A673 (cell line): ENCODE measurements around the gene ENOX1. TPM values are rescaled to one million over a fixed set of nuclear protein-coding genes. Genes with fewer than 3 reads are reported as not detected.

Source experiments
- BruUV-seq: library from RNA; stranded (reverse); fragments of 400-500 nt; replicated peaks from 2 replicates; lab custom pipeline; 2021; lab: Mats Ljungman, UMichigan
- CTCF ChIA-PET: fragments of 300-600 bp; sonication (Branson Sonifier 250); formaldehyde crosslinking; loops from one replicate; lab custom pipeline; 2022; ENCODE audit warnings: antibody characterized with exemption; lab: Charles Lee
- POLR2A ChIA-PET: fragments of 300-600 bp; sonication (Branson Sonifier 250); formaldehyde crosslinking; loops from one replicate; lab custom pipeline; 2022; ENCODE audit warnings: antibody characterized with exemption; ENCODE audit not compliant: low non-redundant PET; lab: Charles Lee
- DNase-seq: peaks from one replicate; pipeline ENCODE4 v3.0.0-alpha.2; 2015; ENCODE audit warnings: low spot score
- H3K27ac ChIP-seq: fragments of 200-600 bp; sonication (generic); 2 replicates; pipeline ENCODE4 v1.5.1; 2016; ENCODE audit warnings: mixed run types, low read depth, mild to moderate bottlenecking, mixed read lengths, antibody characterized with exemption, low read length; ENCODE audit not compliant: poor library complexity, severe bottlenecking
- H3K27me3 ChIP-seq: fragments of 200-600 bp; sonication (generic); replicated peaks from 2 replicates; pipeline ENCODE4 v1.6.1; 2017; ENCODE audit warnings: mixed run types, low read depth, mild to moderate bottlenecking, mixed read lengths, antibody characterized with exemption, low read length; ENCODE audit not compliant: insufficient read depth, poor library complexity
- H3K36me3 ChIP-seq: fragments of 200-600 bp; sonication (generic); 2 replicates; pipeline ENCODE4 v1.6.1; 2016; ENCODE audit warnings: mixed run types, mild to moderate bottlenecking, mixed read lengths, antibody characterized with exemption, low read length; ENCODE audit not compliant: insufficient read depth, poor library complexity, severe bottlenecking
- H3K4me1 ChIP-seq: fragments of 200-600 bp; sonication (generic); 2 replicates; pipeline ENCODE4 v1.6.1; 2017; ENCODE audit warnings: mixed run types, mild to moderate bottlenecking, mixed read lengths, antibody characterized with exemption, low read length; ENCODE audit not compliant: insufficient read depth, poor library complexity, severe bottlenecking
- H3K4me3 ChIP-seq: fragments of 200-600 bp; sonication (generic); 2 replicates; pipeline ENCODE4 v1.5.1; 2016; ENCODE audit warnings: low read depth, mixed run types, mild to moderate bottlenecking, mixed read lengths, low read length; ENCODE audit not compliant: poor library complexity, severe bottlenecking
- H3K9me3 ChIP-seq: fragments of 200-600 bp; sonication (generic); 2 replicates; pipeline ENCODE4 v1.6.1; 2016; ENCODE audit warnings: mixed run types, low read depth, mild to moderate bottlenecking, mixed read lengths, antibody characterized with exemption, low read length; ENCODE audit not compliant: poor library complexity, severe bottlenecking
- EZH2 ChIP-seq: fragments of 200-600 bp; sonication (generic); IDR thresholded peaks from 2 replicates; pipeline ENCODE4 v1.6.1; 2017; ENCODE audit warnings: borderline replicate concordance, low read depth, mild to moderate bottlenecking, mixed read lengths, antibody characterized with exemption, low read length; ENCODE audit not compliant: poor library complexity, severe bottlenecking
- intact Hi-C: fragments of 100-400 bp; cut with micrococcal nuclease; formaldehyde crosslinking; loops from one replicate; pipeline ENCODE4 v1.10.0; 2022; ENCODE audit not compliant: unreplicated experiment
- total RNA-seq: library from RNA; stranded (reverse); gene quantifications from 2 replicates; pipeline ENCODE4 v1.2.3, GENCODE V29; 2021
- TF ChIP-seq, protein P1 (sequence below): fragments of 300-800, 200-600 bp; sonication (generic); conservative IDR thresholded peaks from 2 replicates; pipeline ENCODE4 v1.5.1; 2017; ENCODE audit warnings: low read depth, mild to moderate bottlenecking, antibody characterized with exemption, low read length, moderate library complexity, mixed read lengths

ENOX1 gene
- total RNA-seq, 1 experiment from 2014 or later, result 4.4 TPM

DNA sequence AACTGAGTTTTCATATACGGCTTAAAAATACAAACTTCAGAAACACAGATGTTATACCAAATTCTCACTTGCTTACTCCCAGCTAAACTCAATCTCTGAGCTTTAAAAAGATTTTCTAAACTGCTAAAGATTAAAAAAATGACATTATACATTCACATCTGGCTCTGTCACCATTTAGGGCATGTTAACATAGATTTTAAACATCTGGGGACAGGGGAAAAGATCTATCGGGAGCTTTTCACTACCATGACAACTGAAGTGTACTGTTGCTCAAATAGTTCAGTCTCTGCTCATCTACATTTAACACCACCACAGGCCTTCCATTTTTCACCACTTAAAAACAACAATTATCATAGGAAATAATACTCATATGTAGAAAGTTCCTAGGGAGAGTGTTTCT lies 190.8 kb downstream of the ENOX1 start:
- no TSS peak for BruUV-seq
- TF ChIP-seq, protein P1, sequence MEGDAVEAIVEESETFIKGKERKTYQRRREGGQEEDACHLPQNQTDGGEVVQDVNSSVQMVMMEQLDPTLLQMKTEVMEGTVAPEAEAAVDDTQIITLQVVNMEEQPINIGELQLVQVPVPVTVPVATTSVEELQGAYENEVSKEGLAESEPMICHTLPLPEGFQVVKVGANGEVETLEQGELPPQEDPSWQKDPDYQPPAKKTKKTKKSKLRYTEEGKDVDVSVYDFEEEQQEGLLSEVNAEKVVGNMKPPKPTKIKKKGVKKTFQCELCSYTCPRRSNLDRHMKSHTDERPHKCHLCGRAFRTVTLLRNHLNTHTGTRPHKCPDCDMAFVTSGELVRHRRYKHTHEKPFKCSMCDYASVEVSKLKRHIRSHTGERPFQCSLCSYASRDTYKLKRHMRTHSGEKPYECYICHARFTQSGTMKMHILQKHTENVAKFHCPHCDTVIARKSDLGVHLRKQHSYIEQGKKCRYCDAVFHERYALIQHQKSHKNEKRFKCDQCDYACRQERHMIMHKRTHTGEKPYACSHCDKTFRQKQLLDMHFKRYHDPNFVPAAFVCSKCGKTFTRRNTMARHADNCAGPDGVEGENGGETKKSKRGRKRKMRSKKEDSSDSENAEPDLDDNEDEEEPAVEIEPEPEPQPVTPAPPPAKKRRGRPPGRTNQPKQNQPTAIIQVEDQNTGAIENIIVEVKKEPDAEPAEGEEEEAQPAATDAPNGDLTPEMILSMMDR, result no peak
- TF ChIP-seq EZH2, result no peak
- no peaks in the 10 kb centered on the region for H3K36me3 ChIP-seq

DNA sequence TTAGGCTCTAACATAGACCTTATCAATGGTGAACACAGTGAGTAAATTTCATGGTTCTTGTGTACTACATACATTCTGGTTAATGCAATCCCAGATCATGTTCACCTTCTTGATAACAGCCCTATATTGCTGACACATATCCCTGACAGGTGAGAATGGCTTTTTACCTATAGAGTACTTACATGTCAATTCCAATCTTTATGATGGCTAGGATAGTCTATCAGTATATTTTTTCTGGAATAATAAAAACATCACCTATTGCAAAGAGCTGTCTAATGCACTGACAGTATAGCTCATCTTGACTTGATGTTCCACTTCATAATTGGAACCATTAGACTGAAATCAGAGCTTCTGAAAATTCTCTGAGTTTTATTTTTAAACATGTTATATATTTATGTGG lies 199.4 kb downstream of the ENOX1 start:
- no peak for DNase-seq
- Histone ChIP-seq H3K4me3 (no peak overlapping the region), H3K4me1 (no peaks in the 10 kb centered on the region), H3K27me3 (no peaks in the 10 kb centered on the region), H3K9me3 (no peaks in the 10 kb centered on the region), H3K27ac (no peak overlapping the region), H3K36me3 (no peaks in the 10 kb centered on the region)
- TF ChIP-seq, protein P1, result no peak
- no peak for TF ChIP-seq EZH2
- BruUV-seq, result no TSS peak
- intact Hi-C loops, result no loop called here
- POLR2A ChIA-PET, result interaction anchor here (0.7 kb wide), 1 partner anchor 27 kb away, joined by 5 read pairs; no protein-coding TSS in a partner anchor
- CTCF ChIA-PET, result no interaction called here

More for the DNA sequence above, 190.8 kb downstream of the ENOX1 start:
- intact Hi-C loops, result no loop called here
- no peaks in the 10 kb centered on the region for H3K27me3 ChIP-seq
- no peak for DNase-seq
- H3K4me3 ChIP-seq, result no peak overlapping the region
- H3K4me1 ChIP-seq, result no peaks in the 10 kb centered on the region
- no peak overlapping the region for H3K27ac ChIP-seq
- ChIA-PET POLR2A (no interaction called here), CTCF (no interaction called here)
- no peaks in the 10 kb centered on the region for H3K9me3 ChIP-seq

DNA sequence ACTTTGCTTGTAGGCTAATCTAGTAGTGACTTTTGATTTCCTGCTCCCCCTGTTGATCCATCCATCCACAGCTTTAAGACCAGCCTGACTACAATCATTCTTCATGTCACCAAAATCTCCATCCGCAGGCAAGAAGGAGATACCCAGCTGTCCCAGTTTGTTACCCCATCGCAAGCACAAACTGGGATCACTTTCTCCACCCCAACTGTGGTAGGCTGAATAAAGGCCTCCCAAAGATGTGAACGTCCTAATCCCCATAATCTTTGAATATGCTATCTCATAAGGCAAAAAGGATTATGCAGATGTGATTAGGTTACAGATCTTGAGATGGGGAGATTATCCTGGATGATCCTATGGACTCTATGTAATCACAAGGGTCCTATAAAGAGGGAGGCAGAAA lies 202.0 kb downstream of the ENOX1 start:
- TF ChIP-seq, protein P1, result no peak
- no peak for TF ChIP-seq EZH2
- H3K4me1 ChIP-seq, result no peaks in the 10 kb centered on the region
- no peaks in the 10 kb centered on the region for H3K27me3 ChIP-seq
- DNase-seq, result no peak
- intact Hi-C loops, result no loop called here
- no peaks in the 10 kb centered on the region for H3K36me3 ChIP-seq
- H3K27ac ChIP-seq, result no peak overlapping the region
- no TSS peak for BruUV-seq
- ChIA-PET CTCF (no interaction called here), POLR2A (no interaction called here)
- H3K4me3 ChIP-seq, result no peak overlapping the region
- H3K9me3 ChIP-seq, result no peaks in the 10 kb centered on the region
